Ascending aorta (tissue), 2 donors: Measurements from ENCODE around the gene KRT3. TPM values are rescaled to one million over a fixed set of nuclear protein-coding genes. Genes with fewer than 3 reads are reported as not detected.
"Not testable (repeated sequence)": the region's sequence is repeated elsewhere in the genome, so short reads cannot be mapped to it uniquely, and the experiment has no call there.

Experiments
- DNase-seq, 2 donors: peaks; one replicate each; pipeline ENCODE4 v3.0.0-alpha.2; 2019; ENCODE audit warnings: low spot score in 2 of 2
- H3K27ac ChIP-seq, 2 donors: fragments of 200-600 bp; sonication (generic); one replicate each; pipeline ENCODE4 v1.5.1; 2016 to 2017; ENCODE audit warnings: mild to moderate bottlenecking in 1 of 2
- H3K27me3 ChIP-seq: fragments of 200-600 bp; sonication (generic); one replicate; pipeline ENCODE4 v1.5.1; 2017
- H3K36me3 ChIP-seq, 2 donors: fragments of 200-600 bp; sonication (generic); one replicate each; pipeline ENCODE4 v1.5.1; 2016
- H3K4me1 ChIP-seq, 2 donors: fragments of 200-600 bp; sonication (generic); one replicate each; pipeline ENCODE4 v1.5.1; 2016 to 2017; ENCODE audit warnings: mild to moderate bottlenecking in 1 of 2
- H3K4me3 ChIP-seq, 2 donors: fragments of 200-600 bp; sonication (generic); one replicate each; pipeline ENCODE4 v1.5.1; 2016 to 2017; ENCODE audit warnings: mild to moderate bottlenecking in 1 of 2
- H3K9me3 ChIP-seq, 2 donors: fragments of 200-600 bp; sonication (generic); one replicate each; pipeline ENCODE4 v1.5.1; 2016
- intact Hi-C: fragments of 100-400 bp; cut with DNase I; formaldehyde crosslinking; loops from one replicate; pipeline ENCODE4 v1.15.1; 2023
- total RNA-seq: library from RNA; depleted of rRNA; stranded (reverse); fragments of >200 nt; gene quantifications from one replicate; pipeline ENCODE4 v1.1.0, GENCODE V29; 2016
- TF ChIP-seq, protein P1 (sequence below), 3 experiments: fragments of 200-600 bp in 2 of 3; fragments of 450-650 bp in 1 of 3; sonication (generic) in 2 of 3; IDR thresholded peaks; one replicate each; pipeline ENCODE4 v1.5.1; 2016 to 2019; ENCODE audit warnings: antibody characterized with exemption in 3 of 3, mild to moderate bottlenecking in 1 of 3, moderate library complexity in 1 of 3

KRT3 gene
- total RNA-seq, 1 donor from 2014 or later, result not detected

DNA sequence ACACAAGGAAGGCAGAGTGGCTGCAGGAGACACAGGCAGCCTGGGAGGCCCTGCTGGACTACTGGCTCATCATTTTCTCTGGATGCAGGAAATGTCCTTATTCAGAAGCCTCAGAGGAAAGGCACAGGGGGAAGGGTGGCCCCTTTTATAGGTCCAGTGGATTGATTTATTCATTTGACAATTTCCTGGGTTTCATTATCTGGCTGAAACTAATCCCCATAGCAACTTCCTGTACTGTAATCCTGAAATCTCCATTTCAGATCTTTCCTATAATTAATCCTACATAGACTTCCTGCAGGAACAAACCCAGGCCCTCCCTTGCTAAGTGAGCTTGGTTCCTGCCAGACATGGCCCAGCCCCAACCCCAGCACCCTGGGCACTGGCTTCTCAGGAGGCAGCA, 41.8 kb downstream of the KRT3 start:
- no peak overlapping the region for H3K27ac ChIP-seq
- TF ChIP-seq, protein P1, sequence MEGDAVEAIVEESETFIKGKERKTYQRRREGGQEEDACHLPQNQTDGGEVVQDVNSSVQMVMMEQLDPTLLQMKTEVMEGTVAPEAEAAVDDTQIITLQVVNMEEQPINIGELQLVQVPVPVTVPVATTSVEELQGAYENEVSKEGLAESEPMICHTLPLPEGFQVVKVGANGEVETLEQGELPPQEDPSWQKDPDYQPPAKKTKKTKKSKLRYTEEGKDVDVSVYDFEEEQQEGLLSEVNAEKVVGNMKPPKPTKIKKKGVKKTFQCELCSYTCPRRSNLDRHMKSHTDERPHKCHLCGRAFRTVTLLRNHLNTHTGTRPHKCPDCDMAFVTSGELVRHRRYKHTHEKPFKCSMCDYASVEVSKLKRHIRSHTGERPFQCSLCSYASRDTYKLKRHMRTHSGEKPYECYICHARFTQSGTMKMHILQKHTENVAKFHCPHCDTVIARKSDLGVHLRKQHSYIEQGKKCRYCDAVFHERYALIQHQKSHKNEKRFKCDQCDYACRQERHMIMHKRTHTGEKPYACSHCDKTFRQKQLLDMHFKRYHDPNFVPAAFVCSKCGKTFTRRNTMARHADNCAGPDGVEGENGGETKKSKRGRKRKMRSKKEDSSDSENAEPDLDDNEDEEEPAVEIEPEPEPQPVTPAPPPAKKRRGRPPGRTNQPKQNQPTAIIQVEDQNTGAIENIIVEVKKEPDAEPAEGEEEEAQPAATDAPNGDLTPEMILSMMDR (IDR thresholded peaks at IDR 0.05), result no peak
- DNase-seq, result no peak
- H3K4me3 ChIP-seq, result no peak overlapping the region
- H3K27me3 ChIP-seq, result no peaks in the 10 kb centered on the region
- intact Hi-C loops, result no loop called here
- H3K9me3 ChIP-seq, result no peaks in the 10 kb centered on the region
- H3K36me3 ChIP-seq, result no peaks in the 10 kb centered on the region
- H3K4me1 ChIP-seq, result no peaks in the 10 kb centered on the region

DNA sequence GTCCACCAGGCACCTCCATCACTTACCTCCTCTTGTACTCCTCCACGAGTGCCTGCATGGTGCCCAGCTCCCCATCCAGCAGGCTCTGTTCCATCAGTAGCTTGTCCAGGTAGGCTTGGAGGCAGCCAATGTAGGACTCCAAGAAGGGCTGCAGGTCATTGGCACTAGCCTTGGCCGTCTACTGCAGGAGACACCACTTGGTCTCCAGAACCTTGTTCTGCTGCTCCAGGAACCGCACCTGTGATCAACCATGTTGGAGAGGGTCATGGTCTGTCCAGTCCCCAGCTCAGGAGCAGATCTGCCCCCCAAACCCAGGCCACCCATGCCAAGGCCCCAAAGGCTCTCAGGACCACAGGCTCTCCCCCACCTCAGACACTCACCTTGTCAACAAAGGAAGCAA, 42.6 kb downstream of the KRT3 start:
- intact Hi-C loops, result no loop called here
- Histone ChIP-seq H3K4me3 (no peak overlapping the region), H3K9me3 (no peaks in the 10 kb centered on the region), H3K4me1 (no peaks in the 10 kb centered on the region), H3K27me3 (no peaks in the 10 kb centered on the region), H3K27ac (no peak overlapping the region), H3K36me3 (no peaks in the 10 kb centered on the region)
- DNase-seq, result no peak
- TF ChIP-seq, protein P1 (IDR thresholded peaks at IDR 0.05), result no peak

DNA sequence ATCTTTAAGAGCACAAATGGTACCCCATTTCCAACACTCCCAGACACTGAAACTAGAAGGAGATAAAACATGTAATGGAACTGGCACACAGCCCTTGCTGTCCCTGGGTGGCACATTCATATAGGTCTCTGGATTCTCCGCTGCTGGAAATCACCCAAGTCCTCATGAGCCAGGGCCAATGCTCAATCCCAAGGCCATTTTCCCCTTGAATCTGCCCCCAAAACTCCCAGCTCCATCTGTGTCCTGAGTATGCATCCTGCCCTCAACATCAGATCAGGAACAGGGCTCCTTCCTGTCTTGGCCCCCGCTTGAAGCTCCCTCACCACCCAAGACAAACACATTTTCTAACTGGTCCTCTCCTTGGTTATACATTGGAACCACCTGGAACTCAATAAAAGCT, 43.4 kb downstream of the KRT3 start:
- no peak for DNase-seq
- intact Hi-C loops, result no loop called here
- H3K27me3 ChIP-seq, result no peaks in the 10 kb centered on the region

DNA sequence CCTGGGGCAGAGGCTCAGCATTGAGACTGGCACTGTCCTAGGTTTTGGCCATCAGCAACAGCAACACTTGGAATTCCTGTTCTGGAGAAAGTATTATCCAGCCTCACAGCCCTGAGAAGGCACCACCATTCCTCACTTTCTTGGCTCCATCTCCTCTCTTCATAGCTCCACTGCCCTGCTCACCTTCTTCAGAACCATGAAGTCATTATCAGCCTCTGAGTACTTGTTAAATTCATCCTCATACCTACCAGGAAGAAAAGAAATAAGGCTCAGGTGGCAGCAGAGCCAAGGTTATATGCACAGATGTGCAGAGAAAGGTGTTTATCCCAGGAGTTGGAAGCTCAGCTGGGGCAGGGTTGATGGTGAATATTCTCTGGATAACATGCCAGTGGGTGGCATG, 44.1 kb downstream of the KRT3 start:
- Histone ChIP-seq H3K4me3 (no peak overlapping the region), H3K36me3 (no peaks in the 10 kb centered on the region), H3K27me3 (no peaks in the 10 kb centered on the region), H3K9me3 (no peaks in the 10 kb centered on the region), H3K27ac (no peak overlapping the region), H3K4me1 (no peaks in the 10 kb centered on the region)
- intact Hi-C loops, result no loop called here
- TF ChIP-seq, protein P1 (IDR thresholded peaks at IDR 0.05), result no peak
- no peak for DNase-seq

More for the DNA sequence above, 43.4 kb downstream of the KRT3 start:
- Histone ChIP-seq H3K4me3 (no peak overlapping the region), H3K36me3 (no peaks in the 10 kb centered on the region), H3K27ac (no peak overlapping the region), H3K9me3 (no peaks in the 10 kb centered on the region), H3K4me1 (no peaks in the 10 kb centered on the region)
- TF ChIP-seq, protein P1 (IDR thresholded peaks at IDR 0.05), result no peak

DNA sequence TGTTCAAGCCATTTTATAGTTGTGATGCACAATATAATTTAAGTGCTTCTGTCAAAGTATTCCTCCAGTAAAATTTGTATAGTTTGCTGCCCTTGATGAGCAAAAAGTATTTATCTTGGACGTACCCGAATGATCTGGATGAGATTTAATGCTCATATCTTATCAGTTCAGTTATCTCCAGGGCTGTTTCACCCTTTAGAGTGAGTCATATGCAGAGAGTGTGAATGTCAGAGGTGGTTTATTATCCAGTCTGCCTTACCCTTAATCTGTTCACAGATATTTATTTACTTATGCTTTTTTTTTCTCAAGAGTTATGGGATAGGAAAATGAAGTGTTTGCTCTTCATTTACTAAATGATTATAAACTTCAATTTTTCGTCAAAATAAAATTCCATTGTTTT, 45.4 kb downstream of the KRT3 start:
- DNase-seq, H3K27ac ChIP-seq, H3K36me3 ChIP-seq, H3K4me3 ChIP-seq, intact Hi-C loops, H3K27me3 ChIP-seq, H3K9me3 ChIP-seq, H3K4me1 ChIP-seq: not testable (repeated sequence)

DNA sequence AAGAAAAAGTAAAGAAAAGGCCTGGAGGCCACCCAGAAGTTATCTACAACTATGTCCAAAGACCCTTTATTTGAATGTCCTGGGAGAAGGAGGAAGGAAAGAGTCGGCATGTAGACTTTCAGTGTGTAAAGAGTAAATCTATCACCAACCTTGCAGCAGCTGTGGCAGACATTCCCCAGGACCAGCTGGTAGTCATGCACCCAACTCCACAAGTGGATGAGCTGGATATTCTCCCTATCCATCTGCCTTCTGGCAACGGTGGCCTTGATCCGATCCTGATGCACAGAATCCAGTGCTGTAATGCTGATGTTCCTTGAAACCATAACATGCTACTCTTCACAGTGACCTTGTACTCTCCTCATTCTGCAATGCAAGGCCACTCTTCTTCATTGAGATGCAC, 46.1 kb downstream of the KRT3 start:
- no peaks in the 10 kb centered on the region for H3K4me1 ChIP-seq
- no peaks in the 10 kb centered on the region for H3K27me3 ChIP-seq
- TF ChIP-seq, protein P1 (IDR thresholded peaks at IDR 0.05), result no peak
- H3K36me3 ChIP-seq, result no peaks in the 10 kb centered on the region
- no peak overlapping the region for H3K4me3 ChIP-seq
- H3K27ac ChIP-seq, result no peak overlapping the region
- H3K9me3 ChIP-seq, result no peaks in the 10 kb centered on the region
- peak in 1 of 2 donors; percentile 43 for DNase-seq
- intact Hi-C loops, result no loop called here
